HG02588 (cell line): ENCODE measurements around the gene TRERF1.

Source experiments
- ATAC-seq: cut with Tn5 transposase; IDR thresholded peaks from one replicate; pipeline ENCODE4 v1.9.1; 2021; ENCODE audit warnings: mild to moderate bottlenecking, moderate library complexity; ENCODE audit not compliant: unreplicated experiment

TRERF1 gene

DNA sequence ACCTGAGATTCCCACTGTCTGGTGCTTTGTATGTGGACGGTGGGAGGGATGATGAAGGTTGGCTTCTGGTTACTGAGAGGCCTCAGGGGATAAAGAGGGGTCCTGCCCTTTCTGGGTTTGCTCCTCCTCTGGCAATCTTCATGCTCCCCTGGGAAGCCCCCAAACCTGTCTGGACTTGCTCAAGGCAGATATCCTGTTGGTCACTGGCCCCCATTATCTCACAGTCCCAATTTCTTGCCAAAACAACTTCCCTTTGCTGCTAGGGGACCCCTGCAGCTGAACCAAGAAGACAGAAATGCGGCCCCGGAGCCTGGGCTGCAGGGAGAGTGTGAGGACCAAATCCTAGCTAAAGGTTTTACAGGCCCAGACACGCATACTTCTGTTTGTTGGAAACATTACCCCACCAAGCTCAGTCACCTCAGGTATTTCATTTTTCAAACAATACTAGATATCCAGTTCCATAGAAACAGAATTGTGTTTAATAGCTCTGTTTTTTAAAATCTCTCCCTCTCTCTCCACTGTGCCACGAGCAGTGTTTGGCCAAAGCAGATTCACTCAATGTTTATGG lies 170.7 kb downstream of the TRERF1 start:
- no peak for ATAC-seq

DNA sequence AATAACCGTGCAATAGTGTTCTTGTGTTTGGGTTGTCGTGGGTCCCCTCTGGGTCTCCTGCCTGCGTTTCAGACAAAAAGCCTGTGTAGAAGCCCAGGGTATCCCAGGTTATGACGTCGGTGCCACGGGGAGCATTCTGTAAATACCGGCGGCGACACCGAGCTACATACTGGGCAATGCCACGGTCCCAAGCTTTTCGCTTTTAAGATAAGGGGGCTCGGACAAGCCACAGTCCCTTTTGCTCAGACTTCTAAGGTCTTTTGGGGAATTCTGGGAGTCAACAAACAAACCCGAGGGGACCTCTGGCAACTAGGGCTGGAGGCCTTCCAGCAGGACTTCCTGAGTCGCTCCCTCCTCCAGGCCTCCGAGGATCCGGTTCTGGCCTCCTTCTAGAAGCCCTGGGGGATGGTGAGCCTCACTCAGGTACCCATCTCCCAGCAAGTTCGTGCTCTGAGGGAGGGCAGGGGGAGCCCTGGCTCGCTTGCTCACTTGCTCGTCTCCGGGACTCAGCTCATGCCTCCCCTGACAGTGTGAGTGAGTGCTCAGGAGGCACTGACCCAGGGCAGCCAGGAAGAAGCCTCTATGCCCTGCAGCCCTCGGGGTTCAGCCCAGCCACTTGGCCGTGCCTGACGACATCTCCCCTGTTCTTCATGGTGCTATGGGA lies 171.6 kb downstream of the TRERF1 start:
- no peak for ATAC-seq

DNA sequence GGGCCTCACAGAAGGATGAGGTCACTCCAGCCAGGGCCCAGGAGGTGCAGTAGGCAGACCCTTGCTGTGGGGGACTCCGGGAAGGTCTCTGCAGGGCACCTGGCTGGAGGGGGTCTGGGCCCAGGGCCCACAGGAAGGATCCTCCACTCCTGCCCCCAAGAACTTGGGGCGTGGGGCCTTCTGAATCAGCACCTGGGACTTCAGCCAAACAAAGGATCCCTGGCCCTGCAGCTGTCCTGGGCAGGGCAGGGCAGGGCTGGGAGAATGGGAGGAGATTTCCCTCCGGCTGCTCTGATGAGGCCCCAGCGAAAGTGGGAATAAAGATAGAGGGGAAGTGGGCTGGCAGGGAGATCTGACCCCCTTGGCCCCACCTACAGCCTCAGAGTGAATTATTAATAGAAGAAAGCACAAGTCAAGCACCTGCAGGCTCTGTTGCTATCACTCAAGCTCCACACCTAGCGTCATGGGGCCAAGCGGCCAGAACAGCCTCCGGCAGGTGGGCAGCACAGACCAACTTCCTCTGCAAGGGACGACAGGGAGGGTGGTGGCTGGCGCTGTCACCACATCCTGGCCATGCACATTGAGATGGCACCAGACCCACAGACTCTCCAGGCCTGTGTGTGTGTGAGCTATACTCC lies 172.5 kb downstream of the TRERF1 start:
- no peak for ATAC-seq

DNA sequence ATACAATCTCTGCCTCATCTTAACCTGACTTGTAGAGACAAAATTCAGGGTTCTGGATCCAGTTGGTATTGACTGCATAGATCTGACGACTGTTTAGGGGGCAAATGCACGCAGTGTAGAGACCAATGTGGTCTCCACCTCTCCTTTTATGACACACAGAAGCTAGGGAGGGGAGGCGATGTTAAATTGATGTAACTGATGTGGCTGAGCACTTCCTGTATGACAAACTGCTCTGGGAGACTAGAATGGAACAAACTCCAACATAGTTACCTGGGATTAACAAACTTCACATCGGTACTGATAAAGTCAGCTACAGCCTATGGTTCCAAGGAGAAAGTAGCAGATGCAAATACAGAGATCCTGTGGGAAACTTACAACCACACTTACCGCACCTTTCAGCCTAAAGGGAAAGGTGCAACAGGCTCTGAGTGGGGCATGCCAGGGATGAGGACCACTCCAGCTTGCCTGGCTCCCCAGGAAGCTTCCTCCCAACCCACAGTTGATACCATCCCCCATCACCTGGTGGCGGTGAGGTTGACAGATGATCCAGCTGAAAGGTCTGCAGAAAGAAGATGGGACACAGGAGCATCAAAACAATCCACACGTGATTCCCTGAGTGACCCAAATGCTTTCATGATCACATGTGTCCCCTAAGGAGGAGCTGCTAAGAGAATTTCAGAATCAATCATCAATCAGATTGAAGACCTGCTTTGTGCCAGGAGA lies 173.4 kb downstream of the TRERF1 start:
- ATAC-seq = no peak

DNA sequence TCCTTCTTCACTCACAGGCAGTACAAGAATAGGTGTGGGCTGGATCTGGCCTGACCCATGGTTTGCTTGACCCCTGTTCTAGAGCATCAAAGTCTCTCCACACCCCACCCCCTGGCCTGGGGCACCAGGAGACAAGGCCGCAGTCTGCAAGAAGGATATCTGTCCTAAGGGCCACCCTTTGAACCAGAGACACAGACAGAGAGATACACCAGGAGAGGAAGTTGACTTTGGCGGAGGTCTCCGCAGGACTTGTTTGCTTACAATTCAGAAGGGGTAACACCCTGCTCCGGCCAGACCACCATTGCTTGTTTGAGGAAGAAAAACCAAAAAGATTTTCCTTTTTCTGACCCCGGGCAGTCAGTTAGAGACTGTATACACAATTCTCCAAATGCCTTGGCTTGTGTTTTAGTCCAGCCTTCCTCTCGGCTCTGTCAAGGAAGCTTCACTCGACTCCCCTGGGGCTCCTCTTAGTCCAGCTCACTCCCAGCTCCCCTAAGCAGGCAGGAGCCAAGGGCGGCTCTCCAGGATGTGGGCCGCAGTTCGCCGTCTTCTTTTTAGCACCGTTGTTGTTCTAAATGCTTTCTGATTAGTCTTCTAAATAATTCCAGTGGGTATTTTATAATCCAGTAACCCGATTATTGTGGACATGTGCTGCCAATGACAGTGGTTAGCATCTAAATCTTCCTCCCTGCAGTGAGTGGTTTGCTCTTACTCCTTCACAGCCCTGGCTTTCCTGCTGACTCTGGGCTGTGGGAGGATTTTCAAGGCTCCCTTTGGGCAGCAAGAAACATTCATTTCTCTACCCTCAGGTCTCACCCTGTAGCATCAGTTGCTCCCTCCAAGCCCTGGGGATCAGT lies 175.5 kb downstream of the TRERF1 start:
- ATAC-seq = no peak

DNA sequence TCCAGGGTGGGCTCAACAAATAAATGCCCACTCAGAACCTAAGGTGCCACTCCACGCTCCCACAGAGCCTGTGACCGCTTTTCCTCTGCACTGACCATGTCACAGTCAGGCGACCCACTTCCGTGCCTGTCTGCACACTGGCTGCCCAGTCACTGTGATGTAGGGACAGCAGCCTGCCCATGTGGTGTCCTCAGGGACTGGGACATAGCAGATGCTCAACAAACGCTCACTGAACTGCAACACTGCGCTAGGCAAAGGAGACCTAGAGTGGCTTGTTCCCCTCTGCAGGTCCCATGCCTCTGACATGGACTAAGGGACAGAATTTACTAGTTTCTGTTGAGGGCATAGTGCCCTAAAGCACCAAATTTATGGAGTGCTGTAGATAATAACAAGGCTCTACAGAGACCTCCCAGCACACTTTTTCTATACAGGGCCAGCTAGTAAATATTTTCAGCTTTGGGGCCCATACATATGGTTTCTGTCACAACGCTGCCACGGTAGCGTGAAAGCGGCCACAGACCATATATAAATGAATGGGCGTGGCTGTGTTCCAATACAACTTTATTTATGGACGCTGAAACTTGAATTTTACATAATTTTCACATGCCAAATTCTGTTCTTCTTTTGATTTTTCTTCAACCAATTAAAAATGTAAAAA lies 176.2 kb downstream of the TRERF1 start:
- no peak for ATAC-seq

DNA sequence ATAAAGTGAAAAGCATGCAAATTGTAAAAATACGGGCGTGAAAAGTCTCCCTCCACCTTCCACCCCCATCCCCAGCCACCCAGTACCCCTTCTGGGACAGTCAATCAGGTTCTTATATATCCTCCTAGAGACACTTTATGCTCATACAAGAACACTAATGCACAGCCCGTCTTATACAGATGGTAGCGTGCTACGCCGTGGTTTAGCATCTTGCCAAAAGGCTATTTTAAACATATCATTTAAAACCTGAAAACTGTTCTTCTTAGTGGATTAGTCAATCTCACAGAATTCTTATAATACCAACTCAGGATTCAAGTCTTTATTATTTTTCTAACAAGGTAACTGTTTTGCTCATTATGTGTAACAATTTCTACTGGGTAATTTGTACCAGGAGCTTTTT lies 176.8 kb downstream of the TRERF1 start:
- no peak for ATAC-seq

DNA sequence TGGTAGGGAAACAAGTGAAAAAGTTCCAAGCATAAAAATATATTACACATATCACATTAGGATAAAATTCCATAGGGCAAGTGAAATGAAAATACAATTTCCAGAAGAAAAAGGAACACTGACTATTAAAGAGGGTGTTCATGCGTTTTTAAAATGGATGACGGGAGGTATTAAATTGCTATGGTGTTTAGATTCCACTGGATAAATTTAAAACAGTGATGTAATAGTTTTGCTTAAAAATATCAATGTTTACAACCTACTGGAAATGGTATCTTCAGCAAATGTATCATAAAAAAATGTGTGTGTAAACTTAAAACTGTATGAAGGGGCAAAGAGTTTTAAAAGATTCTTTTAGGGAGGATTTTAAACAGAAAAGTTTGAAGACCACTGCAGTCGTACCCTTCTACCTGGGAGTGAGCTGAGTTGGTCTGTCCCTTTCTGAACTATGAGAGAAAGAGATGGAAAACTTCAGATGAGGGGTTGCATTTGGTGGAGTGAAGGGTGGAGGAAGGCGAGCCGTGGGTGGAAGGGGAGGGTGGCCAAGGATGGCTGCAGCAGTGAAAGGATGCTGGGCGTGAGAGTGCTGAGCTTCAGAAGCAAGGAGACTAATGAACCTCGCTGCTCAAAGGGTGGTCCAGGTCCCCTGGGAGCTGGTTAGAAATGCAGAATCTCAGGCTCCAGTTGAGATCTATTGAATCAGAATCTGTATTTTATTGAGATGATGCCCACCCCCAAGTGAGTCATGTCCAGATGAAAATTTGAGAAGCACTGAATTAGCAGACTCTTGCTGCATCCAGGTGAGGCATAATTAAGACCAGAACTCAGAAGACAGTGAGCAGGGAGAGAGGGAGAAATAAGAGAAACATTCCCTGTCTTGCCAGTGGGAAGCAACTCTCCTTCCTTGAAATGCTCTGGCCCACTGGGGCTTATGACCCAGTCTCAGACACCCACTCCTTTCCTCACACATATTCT lies 179.6 kb downstream of the TRERF1 start:
- no peak for ATAC-seq

DNA sequence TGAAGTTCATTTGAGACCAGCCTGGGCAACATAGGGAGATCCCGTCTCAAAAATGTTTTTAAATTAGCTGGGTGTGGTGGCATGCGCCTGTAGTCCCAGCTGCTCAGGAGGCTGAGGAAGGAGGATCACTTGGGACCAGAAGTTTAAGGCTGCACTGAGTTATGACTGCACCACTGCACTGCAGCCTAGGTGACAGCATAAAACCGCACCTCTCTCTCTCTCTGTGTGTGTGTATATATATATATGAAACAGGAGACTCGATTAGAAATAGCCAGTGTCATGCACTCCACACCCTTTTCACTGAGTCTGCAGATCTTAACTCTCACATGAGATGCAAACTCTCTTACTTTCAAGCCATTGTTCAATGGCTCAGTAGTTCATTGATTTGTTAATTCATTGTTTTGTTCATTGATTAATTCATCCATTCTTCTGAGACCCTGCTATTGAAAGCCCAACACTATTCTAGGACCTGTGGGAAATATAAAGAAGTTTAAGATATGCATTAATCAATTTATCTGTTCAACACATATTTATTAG lies 181.7 kb downstream of the TRERF1 start:
- ATAC-seq = peak; percentile 36

DNA sequence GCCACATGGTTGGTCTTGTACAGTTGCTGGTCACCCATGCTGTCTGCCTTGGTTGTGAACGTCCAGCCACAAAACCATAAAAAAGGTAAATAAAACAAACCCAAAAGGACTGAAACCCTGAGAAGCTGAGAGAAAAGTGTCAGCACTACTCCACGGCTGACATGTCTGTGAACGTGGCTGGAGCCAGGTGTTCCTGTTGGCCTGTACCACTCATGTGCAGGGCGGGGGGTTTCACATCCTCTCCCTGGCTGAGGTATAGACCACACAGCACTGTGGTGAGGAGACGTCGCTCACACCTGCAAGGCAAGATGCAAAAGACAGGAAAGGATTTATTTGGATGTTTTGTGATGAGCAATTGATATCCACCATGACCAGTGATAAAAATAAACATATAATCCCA lies 182.2 kb downstream of the TRERF1 start:
- peak; percentile 90 for ATAC-seq

DNA sequence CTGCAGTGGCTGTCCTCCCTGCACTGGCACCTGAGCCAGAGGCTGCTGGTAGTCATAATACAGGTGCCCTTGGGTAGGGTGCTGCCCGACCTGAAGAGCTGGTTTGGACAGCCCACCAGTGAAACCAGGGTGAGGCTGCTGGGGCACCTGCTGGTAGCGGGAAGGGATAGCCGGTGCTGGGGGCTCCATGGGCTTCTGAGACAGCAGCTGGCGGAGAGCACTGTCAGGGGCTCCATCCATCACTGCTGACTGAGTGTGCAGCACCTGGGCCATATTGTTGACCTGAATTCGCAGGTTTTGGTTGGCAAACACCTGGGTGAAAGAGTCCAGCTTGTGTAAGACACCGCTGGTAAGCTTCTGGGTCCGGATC lies 182.9 kb downstream of the TRERF1 start:
- no peak for ATAC-seq

DNA sequence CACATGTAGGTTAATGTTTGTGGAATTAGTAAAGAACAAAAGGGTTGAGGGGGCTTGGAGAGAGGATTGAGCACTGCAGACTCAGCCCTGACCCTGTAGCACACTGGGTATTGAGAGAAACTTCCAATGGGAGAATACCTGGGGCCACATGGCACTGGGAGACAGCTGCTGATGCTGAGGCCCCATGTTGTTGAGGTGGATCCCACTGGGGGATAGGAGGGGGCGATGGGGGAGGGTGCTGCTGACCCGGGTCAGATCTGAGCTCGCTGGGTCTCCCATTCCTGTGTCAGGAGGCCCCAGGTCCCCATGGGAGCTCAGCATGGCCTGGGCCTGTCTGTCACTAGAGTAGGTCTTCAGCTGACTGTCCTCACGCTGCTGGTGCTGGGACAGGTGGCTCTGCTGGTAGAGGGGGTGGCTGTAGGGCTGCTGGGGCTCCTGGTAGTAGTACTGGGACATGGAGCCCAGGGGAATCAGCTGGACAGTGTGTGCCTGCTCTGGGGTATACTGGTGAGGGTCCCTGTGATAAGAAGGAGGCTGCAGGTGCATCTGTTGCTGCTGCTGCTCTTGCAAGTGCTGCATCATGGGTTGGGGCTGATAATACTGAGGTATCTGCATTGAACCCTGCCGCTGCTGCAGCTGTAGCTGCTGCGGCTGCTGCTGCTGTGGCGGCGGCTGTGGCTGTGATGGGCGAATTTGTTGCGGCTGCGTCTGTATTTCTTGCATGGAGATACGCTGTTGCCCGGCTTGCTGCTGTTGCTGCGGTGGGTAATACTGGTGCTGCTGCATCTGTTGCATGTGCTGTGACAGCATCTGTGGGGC lies 183.5 kb downstream of the TRERF1 start:
- no peak for ATAC-seq

DNA sequence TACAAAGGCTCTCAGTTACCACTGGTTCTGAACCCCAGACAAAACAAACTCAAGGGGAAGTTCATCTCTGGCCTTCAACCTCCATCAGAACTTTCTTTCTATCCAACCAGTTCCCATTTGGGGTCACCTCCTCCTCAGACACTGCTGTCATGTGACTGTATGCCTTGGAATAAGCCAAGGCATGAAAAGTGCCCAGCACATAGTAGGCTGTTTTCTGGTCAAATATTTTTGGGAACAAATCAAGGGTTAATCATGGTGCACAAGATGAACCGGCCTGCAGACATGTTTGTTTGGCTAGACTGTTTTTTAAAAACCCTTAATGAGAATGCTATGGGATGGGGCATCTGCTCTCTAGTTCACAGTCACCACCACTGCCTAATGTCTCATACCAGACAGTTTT lies 185.2 kb downstream of the TRERF1 start:
- no peak for ATAC-seq

DNA sequence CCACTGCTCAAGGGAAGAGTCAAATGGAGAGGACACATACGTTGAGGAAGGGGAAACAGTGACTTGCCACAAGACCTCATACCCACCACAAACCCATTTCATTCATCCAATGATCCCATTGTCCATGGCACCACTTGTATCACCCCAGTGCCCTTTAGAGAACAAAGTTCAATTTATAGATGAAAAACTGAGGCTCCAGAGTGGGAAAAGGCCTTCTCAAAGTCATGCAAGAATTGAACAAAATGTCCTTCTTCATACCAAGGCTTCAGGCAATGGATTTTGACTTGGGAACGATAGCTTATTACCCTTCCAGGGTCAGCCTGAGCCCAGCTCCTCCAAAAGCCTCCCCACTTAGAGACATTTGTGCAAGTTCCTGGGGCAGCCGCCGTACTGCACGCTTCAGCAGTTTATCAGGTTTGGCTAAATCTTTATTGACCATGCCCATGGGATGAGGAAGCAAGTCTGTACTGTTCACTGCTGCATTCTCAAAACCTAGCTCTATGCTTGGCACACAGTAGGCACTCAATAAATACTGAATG lies 186.8 kb downstream of the TRERF1 start:
- ATAC-seq = no peak

DNA sequence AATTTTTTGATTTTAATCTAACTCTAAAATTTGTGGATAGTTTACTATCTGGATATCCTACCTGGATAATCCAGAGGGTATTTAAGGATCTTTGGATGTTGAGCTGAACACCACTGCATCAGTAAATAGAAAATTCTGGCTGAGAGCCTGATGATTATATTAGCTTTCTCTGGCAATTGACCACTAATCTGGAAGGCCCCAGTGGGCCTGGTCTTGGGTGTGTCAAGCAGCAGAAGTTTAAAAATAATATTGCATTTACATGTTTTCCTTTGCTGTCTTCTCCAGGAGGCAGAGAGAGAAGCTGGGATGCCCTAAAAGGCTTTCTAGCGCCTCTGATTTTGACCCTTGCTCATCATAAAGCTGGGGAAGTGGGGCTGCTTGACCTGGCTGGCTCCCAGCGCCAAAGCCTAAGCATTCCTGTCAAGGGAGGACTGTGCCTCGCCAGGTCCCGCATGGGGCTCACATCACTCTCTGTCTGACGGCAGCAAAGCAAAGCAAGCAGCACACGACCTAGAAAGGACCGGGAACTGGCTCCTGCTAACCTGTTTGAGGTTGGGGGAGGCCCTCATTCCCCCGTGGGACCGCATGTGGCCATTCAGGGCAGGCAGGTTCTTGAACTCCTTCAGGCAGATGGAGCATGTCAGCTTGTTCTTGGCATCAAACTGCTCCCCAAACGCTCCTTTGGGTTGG lies 187.4 kb downstream of the TRERF1 start:
- ATAC-seq = no peak

DNA sequence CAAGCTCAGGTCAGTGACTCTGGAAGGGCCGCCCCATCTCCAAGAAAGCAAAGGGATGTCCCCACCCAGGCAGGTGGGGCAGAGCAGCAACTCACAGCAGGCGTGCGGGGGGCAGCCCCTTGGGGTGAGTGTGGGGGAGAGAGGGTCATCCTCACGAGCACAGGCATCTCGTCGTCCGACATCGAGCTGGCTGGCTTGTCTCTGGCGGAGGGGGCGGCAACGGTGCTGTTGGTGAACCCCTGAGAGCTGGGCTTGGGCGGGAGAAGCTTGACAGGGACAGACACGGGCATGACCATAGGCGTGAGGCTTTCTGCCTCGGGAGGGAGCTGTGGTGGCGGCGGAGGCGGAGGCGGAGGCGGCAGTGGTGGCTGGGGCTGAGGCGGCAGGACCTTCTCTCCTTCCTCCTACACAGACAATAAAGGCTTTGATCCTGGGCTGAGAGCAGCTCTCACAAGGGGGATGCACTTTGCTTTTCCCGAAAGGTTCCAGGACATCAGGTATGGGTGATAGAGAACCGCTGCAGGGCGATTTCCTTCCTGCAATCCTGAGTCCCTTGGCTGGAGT lies 188.5 kb downstream of the TRERF1 start:
- ATAC-seq = no peak

DNA sequence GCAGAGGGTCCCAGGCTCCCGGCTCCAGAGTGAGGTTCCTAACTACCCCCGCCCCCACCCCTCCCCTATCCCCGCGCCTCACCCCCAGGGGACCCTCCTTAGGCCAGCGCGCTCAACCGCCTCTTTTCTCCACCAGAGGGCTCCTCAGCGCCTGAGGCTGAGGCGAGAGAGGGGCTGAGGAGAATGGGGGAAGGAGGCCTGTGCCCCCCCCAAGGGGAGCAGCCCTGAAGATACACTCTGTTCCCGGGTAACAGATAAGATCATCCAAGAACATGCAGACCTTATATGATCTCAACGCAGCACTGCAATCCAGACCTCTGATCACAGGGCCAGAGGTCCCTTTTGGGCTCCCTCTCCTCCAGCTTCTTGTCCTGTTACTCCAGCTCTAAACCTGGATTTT lies 190.8 kb downstream of the TRERF1 start:
- no peak for ATAC-seq
